NCI-H526 (cell line): ENCODE results near the gene CLASP1.
A peak's percentile ranks its signal among the peaks of the same experiment; 100 is the strongest.
"Not testable (repeated sequence)": the region's sequence is repeated elsewhere in the genome, so short reads cannot be mapped to it uniquely, and the experiment has no call there.

Source experiments
- DNase-seq, 2 experiments: peaks; one replicate each; lab custom pipeline; 2025; lab: John Stamatoyannopoulos, UW

Gene CLASP1

GRCh38 chr2:121659933-121660332 is 10.7 kb upstream of the CLASP1 start:
- DNase-seq, result no peak

- not testable (repeated sequence) for DNase-seq
Measured at GRCh38 chr2:121658393-121658792, 9.1 kb upstream of the CLASP1 start.

- DNase-seq, result no peak
Measured at GRCh38 chr2:121653035-121653434, 3.8 kb upstream of the CLASP1 start.

GRCh38 chr2:121650315-121650930 is 1.2 kb upstream of the CLASP1 start:
- DNase-seq, result peak; percentile 32 to 46

GRCh38 chr2:121649596-121650314 is 493 bp upstream of the CLASP1 start:
- DNase-seq, result peak; percentile 94 to 97

GRCh38 chr2:121648206-121649148 is 785 bp downstream of the CLASP1 start:
- DNase-seq, result peak; percentile 22 to 77

- DNase-seq, result no peak
Measured at GRCh38 chr2:121647396-121647795, 1.9 kb downstream of the CLASP1 start.

- no peak for DNase-seq
Measured at GRCh38 chr2:121644715-121645114, 4.5 kb downstream of the CLASP1 start.

GRCh38 chr2:121643877-121644276 is 5.4 kb downstream of the CLASP1 start:
- DNase-seq, result no peak

- no peak for DNase-seq
Measured at GRCh38 chr2:121640380-121641316, 8.6 kb downstream of the CLASP1 start.

- DNase-seq, result not testable (repeated sequence)
Measured at GRCh38 chr2:121639846-121640245, 9.4 kb downstream of the CLASP1 start.

GRCh38 chr2:121638333-121638732 is 10.9 kb downstream of the CLASP1 start:
- DNase-seq, result no peak

- DNase-seq, result no peak
Measured at GRCh38 chr2:121635371-121635770, 13.9 kb downstream of the CLASP1 start.

GRCh38 chr2:121634354-121635307 is 14.6 kb downstream of the CLASP1 start:
- no peak for DNase-seq

- no peak for DNase-seq
Measured at GRCh38 chr2:121633463-121633862, 15.8 kb downstream of the CLASP1 start.

- DNase-seq, result no peak
Measured at GRCh38 chr2:121627525-121628050, 21.7 kb downstream of the CLASP1 start.

GRCh38 chr2:121626777-121627524 is 22.3 kb downstream of the CLASP1 start:
- DNase-seq, result no peak

- no peak for DNase-seq
Measured at GRCh38 chr2:121625953-121626352, 23.3 kb downstream of the CLASP1 start.

GRCh38 chr2:121617042-121617599 is 32.1 kb downstream of the CLASP1 start:
- DNase-seq, result no peak
